B cell (primary cell): ENCODE data around the gene INHBE. TPM values are rescaled to one million over a fixed set of nuclear protein-coding genes. Genes with fewer than 3 reads are reported as not detected.
"Not testable (repeated sequence)": the region's sequence is repeated elsewhere in the genome, so short reads cannot be mapped to it uniquely, and the experiment has no call there.

ENCODE experiments used
- ATAC-seq: fragments of 200-7000 bp; cut with Tn5 transposase; one replicate; pipeline ENCODE4 v1.10.0; 2021; ENCODE audit warnings: low read depth, mild to moderate bottlenecking, moderate number of reproducible peaks, moderate library complexity
- CTCF ChIA-PET: fragments of 350-600 bp; sonication (Branson Sonifier 250); formaldehyde crosslinking; loops from one replicate; lab custom pipeline; 2021; ENCODE audit warnings: antibody characterized with exemption, inconsistent platforms; lab: Charles Lee
- POLR2A ChIA-PET: fragments of 350-600 bp; sonication (Branson Sonifier 250); formaldehyde crosslinking; loops from one replicate; lab custom pipeline; 2021; ENCODE audit warnings: antibody characterized with exemption; lab: Charles Lee
- DNase-seq: peaks from one replicate; pipeline ENCODE4 v3.0.0; 2013
- H2AFZ ChIP-seq: 2 replicates; pipeline ENCODE4 v1.6.1; 2012; ENCODE audit warnings: mild to moderate bottlenecking, low read depth, low read length; ENCODE audit not compliant: insufficient read depth, poor library complexity, severe bottlenecking
- H3K27ac ChIP-seq, 2 donors: 1 replicate in 1 of 2; 2 replicates in 1 of 2; pipeline ENCODE4 v1.5.1; 2012 to 2013; ENCODE audit warnings: low read length in 2 of 2, mild to moderate bottlenecking in 2 of 2, moderate library complexity in 1 of 2
- H3K27me3 ChIP-seq, 4 experiments: fragments of 200-600 bp in 1 of 4; sonication (generic) in 1 of 4; replicated peaks in 1 of 4; 1 replicate in 2 of 4; 2 replicates in 2 of 4; pipeline versions ENCODE4 v1.6.1 to v1.7.0; 2013 to 2016; ENCODE audit warnings: low read length in 3 of 4, mild to moderate bottlenecking in 2 of 4, mixed read lengths in 1 of 4, moderate library complexity in 1 of 4; ENCODE audit not compliant: insufficient read depth in 4 of 4, control insufficient read depth in 3 of 4; ENCODE audit errors: control extremely low read depth in 1 of 4
- H3K36me3 ChIP-seq, 2 experiments: replicated peaks in 1 of 2; 1 replicate in 1 of 2; 2 replicates in 1 of 2; pipeline versions ENCODE4 v1.6.1 to v1.7.1; 2013; ENCODE audit warnings: low read length in 1 of 2; ENCODE audit not compliant: insufficient read depth in 2 of 2, control insufficient read depth in 1 of 2; ENCODE audit errors: control extremely low read depth in 1 of 2, extremely low read depth in 1 of 2
- H3K4me1 ChIP-seq, 2 donors: fragments of 200-600 bp in 1 of 2; sonication (generic) in 1 of 2; 1 replicate in 1 of 2; 2 replicates in 1 of 2; pipeline versions ENCODE4 v1.5.1 to v1.6.1; 2013 to 2017; ENCODE audit warnings: low read length in 2 of 2; ENCODE audit not compliant: control insufficient read depth in 2 of 2, insufficient read depth in 2 of 2
- H3K4me2 ChIP-seq: replicated peaks from 2 replicates; pipeline ENCODE3; 2012; ENCODE audit warnings: mild to moderate bottlenecking, low read depth, low read length; ENCODE audit not compliant: poor library complexity, severe bottlenecking
- H3K4me3 ChIP-seq, 5 experiments: fragments of 200-600 bp in 1 of 5; sonication (generic) in 1 of 5; 1 replicate in 3 of 5; 2 replicates in 2 of 5; pipeline versions ENCODE4 v1.5.1 to v1.7.0; 2011 to 2016; ENCODE audit warnings: low read length in 4 of 5, mild to moderate bottlenecking in 4 of 5, low read depth in 2 of 5, control low read depth in 1 of 5, moderate library complexity in 1 of 5; ENCODE audit not compliant: insufficient read depth in 1 of 5; ENCODE audit errors: control extremely low read depth in 1 of 5, extremely low read depth in 1 of 5
- H3K79me2 ChIP-seq: fragments of 200-600 bp; sonication (generic); one replicate; pipeline ENCODE4 v1.6.0; 2016; ENCODE audit warnings: low read length; ENCODE audit not compliant: control insufficient read depth, insufficient read depth
- H3K9ac ChIP-seq: fragments of 200-600 bp; sonication (generic); 2 replicates; pipeline ENCODE4 v1.6.1; 2017; ENCODE audit warnings: mild to moderate bottlenecking, low read length, moderate library complexity
- H3K9me3 ChIP-seq, 3 donors: one replicate each; pipeline versions ENCODE4 v1.6.1 to v1.7.1; 2013; ENCODE audit warnings: low read length in 2 of 3; ENCODE audit not compliant: control insufficient read depth in 2 of 3, insufficient read depth in 1 of 3; ENCODE audit errors: control extremely low read depth in 1 of 3
- H4K20me1 ChIP-seq: 2 replicates; pipeline ENCODE4 v1.6.0; 2012; ENCODE audit warnings: mild to moderate bottlenecking, low read length; ENCODE audit not compliant: insufficient read depth, control insufficient read depth, poor library complexity, severe bottlenecking
- H3K27ac Mint-ChIP-seq: one replicate; pipeline ENCODE4 v1.8.0; 2021; ENCODE audit warnings: mixed read lengths
- H3K27me3 Mint-ChIP-seq: one replicate; pipeline ENCODE4 v1.8.0; 2021; ENCODE audit warnings: mixed read lengths
- H3K4me1 Mint-ChIP-seq: one replicate; pipeline ENCODE4 v1.8.0; 2021; ENCODE audit warnings: mixed read lengths
- H3K4me3 Mint-ChIP-seq: one replicate; pipeline ENCODE4 v1.8.0; 2021; ENCODE audit warnings: mixed read lengths
- H3K9me3 Mint-ChIP-seq: one replicate; pipeline ENCODE4 v1.8.0; 2022; ENCODE audit warnings: mixed read lengths; ENCODE audit not compliant: insufficient read depth
- CTCF ChIP-seq: fragments of 200-600 bp; IDR thresholded peaks from one replicate; pipeline ENCODE4 v1.8.0; 2022; ENCODE audit warnings: antibody characterized with exemption, mild to moderate bottlenecking
- EZH2 ChIP-seq: IDR thresholded peaks from 2 replicates; pipeline ENCODE4 v1.6.1; 2012; ENCODE audit warnings: borderline replicate concordance, low read depth, mild to moderate bottlenecking, moderate library complexity, low read length; ENCODE audit not compliant: insufficient read depth, poor library complexity, severe bottlenecking
- WGBS: methylation state at CpG from one replicate; pipeline ENCODE4 v1.1.5; 2013; ENCODE audit warnings: missing lambda C conversion rate; ENCODE audit not compliant: insufficient coverage; 5-methylcytosine and 5-hydroxymethylcytosine counted together
- intact Hi-C: fragments of 100-400 bp; cut with micrococcal nuclease; formaldehyde crosslinking; loops from one replicate; pipeline ENCODE4 v1.10.0; 2022
- polyA plus RNA-seq: library from polyadenylated mRNA; depleted of rRNA; stranded (reverse); fragments of >200 nt; gene quantifications from 2 replicates; pipeline ENCODE4 v1.2.3, GENCODE V29; 2012
- total RNA-seq, 2 donors: library from RNA; stranded (reverse); fragments of 120-200 nt in 1 of 2; gene quantifications; 1 replicate in 1 of 2; 2 replicates in 1 of 2; pipeline versions ENCODE4 v1.2.3 to v1.2.4, GENCODE V29; 2013 to 2022

INHBE gene
- total and polyA plus RNA-seq, 2 donors (not counting 1 experiment from before 2014, with no cell fraction given) = not detected

GRCh38 chr12:57500213-57500612, 45.1 kb downstream of the INHBE start:
- DNase-seq = no peak
- Histone ChIP-seq H4K20me1 (no peaks in the 10 kb centered on the region), H3K36me3 (peaks cover 7 to 71% of the 10 kb centered on the region in 2 experiments), H3K4me1 (no peaks in the 10 kb centered on the region), H3K27me3 (no peaks in the 10 kb centered on the region), H3K4me3 (no peak overlapping the region), H3K9ac (no peak overlapping the region), H2AFZ (no peak overlapping the region), H3K4me2 (no peak overlapping the region), H3K9me3 (no peaks in the 10 kb centered on the region), H3K79me2 (peaks cover 32% of the 10 kb centered on the region), H3K27ac (no peak overlapping the region)
- intact Hi-C loops = no loop called here
- Mint-ChIP-seq H3K27me3 (no peaks in the 10 kb centered on the region), H3K4me1 (peaks cover 4% of the 10 kb centered on the region), H3K27ac (no peak overlapping the region), H3K9me3 (no peaks in the 10 kb centered on the region), H3K4me3 (no peak overlapping the region)
- TF ChIP-seq EZH2 (no peak), CTCF (no peak)
- WGBS = 98% methylated on average over 10 of the region's 11 CpGs
- CTCF ChIA-PET = no interaction called here
- POLR2A ChIA-PET = interaction anchor here (0.8 kb wide), 1 partner anchor 16 kb away, joined by 3 read pairs; no protein-coding TSS in a partner anchor
- no peak for ATAC-seq

GRCh38 chr12:57502311-57502969, 47.3 kb downstream of the INHBE start:
- Histone ChIP-seq H3K79me2 (peaks cover 32% of the 10 kb centered on the region), H3K36me3 (peaks cover 7 to 69% of the 10 kb centered on the region in 2 experiments)
- POLR2A ChIA-PET = interaction anchor here (0.6 to 1.0 kb wide), 3 partner anchors 10 to 23 kb away, joined by 4 to 5 read pairs (median 5); no protein-coding TSS in a partner anchor
- H3K9me3 ChIP-seq, H3K4me2 ChIP-seq, H3K27ac Mint-ChIP-seq, H3K27me3 ChIP-seq, H3K27me3 Mint-ChIP-seq, H3K9ac ChIP-seq, H3K4me3 Mint-ChIP-seq, CTCF ChIA-PET, H3K27ac ChIP-seq, DNase-seq, H3K4me1 Mint-ChIP-seq, H2AFZ ChIP-seq, H4K20me1 ChIP-seq, intact Hi-C loops, H3K4me1 ChIP-seq, ATAC-seq, H3K4me3 ChIP-seq, H3K9me3 Mint-ChIP-seq: not testable (repeated sequence)
- no CpG with 5 or more reads among the region's 22 CpGs for WGBS

GRCh38 chr12:57506541-57506940, 51.4 kb downstream of the INHBE start:
- H4K20me1 ChIP-seq, H3K4me3 Mint-ChIP-seq, H3K27me3 Mint-ChIP-seq, POLR2A ChIA-PET, H3K27ac Mint-ChIP-seq, DNase-seq, H3K4me2 ChIP-seq, H3K4me3 ChIP-seq, ATAC-seq, H3K9me3 ChIP-seq, H3K27ac ChIP-seq, H3K9me3 Mint-ChIP-seq, H2AFZ ChIP-seq, H3K4me1 Mint-ChIP-seq, H3K4me1 ChIP-seq, intact Hi-C loops, H3K27me3 ChIP-seq, H3K9ac ChIP-seq: not testable (repeated sequence)
- H3K79me2 ChIP-seq = peaks cover 14% of the 10 kb centered on the region
- 17% methylated on average over 1 of the region's 4 CpGs for WGBS
- CTCF ChIA-PET = interaction anchor here (0.7 kb wide), 1 partner anchor 89 kb away, joined by 3 read pairs; no protein-coding TSS in a partner anchor
- H3K36me3 ChIP-seq = peaks cover 7 to 50% of the 10 kb centered on the region in 2 experiments
